IMR-90 (cell line): ENCODE data around the gene DCTD.

Experiments used
- BHLHE40 ChIP-seq: fragments of 150-350 bp; IDR thresholded peaks from 2 replicates; pipeline ENCODE4 v1.6.1; 2016; ENCODE audit warnings: mild to moderate bottlenecking, low read depth, low read length
- CEBPB ChIP-seq: IDR thresholded peaks from 2 replicates; pipeline ENCODE4 v1.6.1; 2012; ENCODE audit warnings: low read depth, low read length, improper control_type of control experiment
- ELK1 ChIP-seq: fragments of 150-350 bp; IDR thresholded peaks from 2 replicates; pipeline ENCODE4 v1.6.1; 2016; ENCODE audit warnings: low read depth, mild to moderate bottlenecking, low read length, moderate library complexity, borderline replicate concordance
- FOS ChIP-seq: fragments of 150-350 bp; IDR thresholded peaks from 2 replicates; pipeline ENCODE4 v1.6.1; 2016; ENCODE audit warnings: low read depth, low read length
- MAFK ChIP-seq: IDR thresholded peaks from 2 replicates; pipeline ENCODE4 v1.6.1; 2012; ENCODE audit warnings: low read depth, low read length, improper control_type of control experiment
- MXI1 ChIP-seq: IDR thresholded peaks from 2 replicates; pipeline ENCODE4 v1.6.1; 2012; ENCODE audit warnings: low read depth, mild to moderate bottlenecking, low read length, moderate library complexity, borderline replicate concordance
- NFE2L2 ChIP-seq: fragments of 150-350 bp; IDR thresholded peaks from 2 replicates; pipeline ENCODE4 v1.6.1; 2016; ENCODE audit warnings: low read depth, mild to moderate bottlenecking, low read length
- POLR2A ChIP-seq: IDR thresholded peaks from 2 replicates; pipeline ENCODE4 v1.6.1; 2012; ENCODE audit warnings: mild to moderate bottlenecking, low read depth, low read length
- RAD21 ChIP-seq: IDR thresholded peaks from 2 replicates; pipeline ENCODE4 v1.6.1; 2012; ENCODE audit warnings: low read length, improper control_type of control experiment
- RCOR1 ChIP-seq: IDR thresholded peaks from 2 replicates; pipeline ENCODE4 v1.6.1; 2012; ENCODE audit warnings: mild to moderate bottlenecking, low read length, improper control_type of control experiment; ENCODE audit not compliant: insufficient replicate concordance
- RFX5 ChIP-seq: IDR thresholded peaks from 2 replicates; pipeline ENCODE4 v1.8.0; 2012; ENCODE audit warnings: low read depth, mild to moderate bottlenecking, low read length, moderate library complexity
- TF ChIP-seq, protein P1 (sequence below): conservative IDR thresholded peaks from 2 replicates; pipeline ENCODE4 v1.5.1; 2012; ENCODE audit warnings: mild to moderate bottlenecking, low read depth, low read length, improper control_type of control experiment

DNA sequence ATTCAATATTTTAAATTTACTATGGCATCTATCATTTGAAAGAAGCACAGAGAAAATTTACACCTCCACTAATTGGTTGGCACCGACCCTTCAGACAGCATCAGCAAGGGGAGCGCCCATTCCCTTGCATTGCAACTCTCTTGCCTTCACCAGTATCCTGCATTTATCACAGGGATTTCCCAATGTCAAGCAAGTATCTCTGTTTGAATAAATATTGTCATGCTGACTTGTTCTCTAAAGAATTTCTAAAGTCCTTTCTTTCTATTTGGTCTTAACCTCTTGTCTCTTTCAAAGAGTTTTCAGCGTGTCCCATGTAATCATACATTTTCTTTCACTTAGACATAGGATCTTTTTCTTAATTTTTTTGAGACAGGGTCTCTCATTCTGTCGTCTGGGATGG is 10.4 kb downstream of the DCTD start:
- TF ChIP-seq NFE2L2, result no peak
- no peak for TF ChIP-seq POLR2A
- TF ChIP-seq, protein P1, sequence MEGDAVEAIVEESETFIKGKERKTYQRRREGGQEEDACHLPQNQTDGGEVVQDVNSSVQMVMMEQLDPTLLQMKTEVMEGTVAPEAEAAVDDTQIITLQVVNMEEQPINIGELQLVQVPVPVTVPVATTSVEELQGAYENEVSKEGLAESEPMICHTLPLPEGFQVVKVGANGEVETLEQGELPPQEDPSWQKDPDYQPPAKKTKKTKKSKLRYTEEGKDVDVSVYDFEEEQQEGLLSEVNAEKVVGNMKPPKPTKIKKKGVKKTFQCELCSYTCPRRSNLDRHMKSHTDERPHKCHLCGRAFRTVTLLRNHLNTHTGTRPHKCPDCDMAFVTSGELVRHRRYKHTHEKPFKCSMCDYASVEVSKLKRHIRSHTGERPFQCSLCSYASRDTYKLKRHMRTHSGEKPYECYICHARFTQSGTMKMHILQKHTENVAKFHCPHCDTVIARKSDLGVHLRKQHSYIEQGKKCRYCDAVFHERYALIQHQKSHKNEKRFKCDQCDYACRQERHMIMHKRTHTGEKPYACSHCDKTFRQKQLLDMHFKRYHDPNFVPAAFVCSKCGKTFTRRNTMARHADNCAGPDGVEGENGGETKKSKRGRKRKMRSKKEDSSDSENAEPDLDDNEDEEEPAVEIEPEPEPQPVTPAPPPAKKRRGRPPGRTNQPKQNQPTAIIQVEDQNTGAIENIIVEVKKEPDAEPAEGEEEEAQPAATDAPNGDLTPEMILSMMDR, result no peak
- TF ChIP-seq RAD21, result no peak
- TF ChIP-seq RFX5, result no peak
- no peak for TF ChIP-seq BHLHE40
- TF ChIP-seq ELK1, result no peak
- no peak for TF ChIP-seq RCOR1
- no peak for TF ChIP-seq MXI1
- TF ChIP-seq MAFK, result no peak
- TF ChIP-seq CEBPB, result peak; percentile 82
- no peak for TF ChIP-seq FOS
